MM.1S (cell line): ENCODE measurements around the gene FOXL2.

Experiments used
- DNase-seq: peaks from one replicate; pipeline ENCODE4 v3.0.0-alpha.2; 2015
- H2AFZ ChIP-seq: fragments of 300-600 bp; sonication (generic); 2 replicates; pipeline ENCODE4 v1.6.0; 2016; ENCODE audit warnings: antibody characterized with exemption, low read length
- H3F3A ChIP-seq: fragments of 300-600 bp; sonication (generic); 2 replicates; pipeline ENCODE4 v1.6.1; 2016; ENCODE audit warnings: mild to moderate bottlenecking, antibody characterized with exemption, low read length, moderate library complexity, mixed read lengths; ENCODE audit not compliant: insufficient read depth
- H3K27ac ChIP-seq: fragments of 300-600 bp; sonication (generic); 2 replicates; pipeline ENCODE4 v1.5.1; 2016; ENCODE audit warnings: mild to moderate bottlenecking, low read length
- H3K27me3 ChIP-seq: fragments of 300-600 bp; sonication (generic); replicated peaks from 2 replicates; pipeline ENCODE4 v1.6.0; 2016; ENCODE audit warnings: low read length; ENCODE audit not compliant: insufficient read depth
- H3K36me3 ChIP-seq: fragments of 300-600 bp; sonication (generic); replicated peaks from 2 replicates; pipeline ENCODE4 v1.6.1; 2016; ENCODE audit warnings: mild to moderate bottlenecking, low read length, mixed read lengths; ENCODE audit not compliant: insufficient read depth
- H3K4me1 ChIP-seq: fragments of 300-600 bp; sonication (generic); 2 replicates; pipeline ENCODE4 v1.6.1; 2016; ENCODE audit warnings: low read length, mixed read lengths
- H3K4me2 ChIP-seq: fragments of 300-600 bp; sonication (generic); 2 replicates; pipeline ENCODE4 v1.6.0; 2016; ENCODE audit warnings: low read depth, low read length
- H3K4me3 ChIP-seq: fragments of 300-600 bp; sonication (generic); 2 replicates; pipeline ENCODE4 v1.5.1; 2016; ENCODE audit warnings: low read length, mixed read lengths
- H3K79me2 ChIP-seq: fragments of 300-600 bp; sonication (generic); 2 replicates; pipeline ENCODE4 v1.6.1; 2016; ENCODE audit warnings: mixed run types, low read length, mixed read lengths
- H3K9ac ChIP-seq: fragments of 300-600 bp; sonication (generic); 2 replicates; pipeline ENCODE4 v1.6.1; 2016; ENCODE audit warnings: low read length, mixed read lengths
- H3K9me2 ChIP-seq: fragments of 300-600 bp; sonication (generic); replicated peaks from 2 replicates; pipeline ENCODE4 v1.6.1; 2016; ENCODE audit warnings: mild to moderate bottlenecking, low read length, mixed read lengths; ENCODE audit not compliant: insufficient read depth
- H3K9me3 ChIP-seq: fragments of 300-600 bp; sonication (generic); replicated peaks from 2 replicates; pipeline ENCODE4 v1.6.1; 2016; ENCODE audit warnings: mild to moderate bottlenecking, low read length, mixed read lengths; ENCODE audit not compliant: insufficient read depth
- H4K20me1 ChIP-seq: fragments of 300-600 bp; sonication (generic); 2 replicates; pipeline ENCODE4 v1.6.1; 2016; ENCODE audit warnings: mild to moderate bottlenecking, low read length, moderate library complexity, mixed read lengths; ENCODE audit not compliant: insufficient read depth
- EZH2 ChIP-seq: fragments of 300-600 bp; sonication (generic); optimal IDR thresholded peaks from 2 replicates; pipeline ENCODE3; 2017; ENCODE audit warnings: low read depth, mild to moderate bottlenecking, antibody characterized with exemption, low read length, mixed read lengths
- EZH2phosphoT487 ChIP-seq: fragments of 300-600 bp; sonication (generic); IDR thresholded peaks from 2 replicates; pipeline ENCODE4 v1.6.1; 2018; ENCODE audit warnings: antibody characterized with exemption, low read length
- TF ChIP-seq, protein P1 (sequence below): fragments of 300-600 bp; sonication (generic); IDR thresholded peaks from 2 replicates; pipeline ENCODE4 v1.5.1; 2016; ENCODE audit warnings: antibody characterized with exemption, low read length, mixed read lengths

Gene FOXL2

DNA sequence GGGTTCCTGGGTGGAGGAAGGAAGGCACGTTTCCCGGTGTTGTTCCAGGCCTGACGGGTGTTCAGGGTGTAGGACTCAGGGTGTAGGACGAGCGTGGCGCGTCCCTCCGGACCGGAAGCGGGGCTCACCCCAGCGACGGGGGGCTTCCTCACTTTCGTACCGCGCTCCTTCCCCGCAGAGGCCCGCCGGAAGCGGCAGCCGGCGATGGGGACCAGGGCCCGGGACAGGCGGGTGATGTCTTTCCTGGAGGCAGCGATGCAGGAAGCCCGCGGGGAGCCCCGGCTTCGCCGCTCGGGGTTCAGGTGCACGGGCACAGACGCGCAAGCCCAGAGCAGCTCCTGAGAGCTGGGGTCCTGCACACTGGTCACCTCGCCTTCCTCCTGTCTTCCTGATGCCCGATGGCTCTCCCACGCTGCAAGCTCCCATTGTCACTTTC is 13.5 kb upstream of the FOXL2 start:
- H3K4me1 ChIP-seq: no peaks in the 10 kb centered on the region
- no peaks in the 10 kb centered on the region for H4K20me1 ChIP-seq
- H2AFZ ChIP-seq: no peak overlapping the region
- no peak overlapping the region for H3K9ac ChIP-seq
- DNase-seq: no peak
- H3K9me2 ChIP-seq: no peaks in the 10 kb centered on the region
- no peak overlapping the region for H3K4me3 ChIP-seq
- no peaks in the 10 kb centered on the region for H3K9me3 ChIP-seq
- no peak overlapping the region for H3K27ac ChIP-seq
- H3K27me3 ChIP-seq: no peaks in the 10 kb centered on the region
- H3K36me3 ChIP-seq: no peaks in the 10 kb centered on the region
- no peak overlapping the region for H3K4me2 ChIP-seq
- TF ChIP-seq EZH2: no peak
- no peaks in the 10 kb centered on the region for H3F3A ChIP-seq
- H3K79me2 ChIP-seq: no peaks in the 10 kb centered on the region

DNA sequence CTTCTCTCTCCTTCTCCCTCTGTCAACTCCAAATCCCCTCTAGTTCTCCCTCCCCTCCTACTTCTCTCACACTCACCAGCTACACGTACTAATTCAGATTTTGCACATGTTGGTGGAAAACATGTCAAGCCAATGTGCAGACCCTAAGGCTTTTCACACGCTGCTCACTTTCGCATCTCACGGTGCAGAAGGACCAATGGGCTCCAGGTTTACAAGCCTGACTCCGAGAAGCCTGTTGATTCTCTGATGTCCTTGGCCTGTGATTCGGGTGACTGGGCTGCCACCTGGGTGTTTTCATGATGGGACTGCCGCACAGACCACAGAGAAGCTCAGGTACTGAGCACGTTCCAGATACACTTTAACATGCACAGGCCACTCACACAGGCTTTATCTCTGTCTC is 3.8 kb upstream of the FOXL2 start:
- no peak for DNase-seq
- Histone ChIP-seq H3K4me1 (no peaks in the 10 kb centered on the region), H3K4me2 (no peak overlapping the region), H3K27ac (no peak overlapping the region), H2AFZ (no peak overlapping the region), H3K79me2 (no peaks in the 10 kb centered on the region), H3K9ac (no peak overlapping the region), H3K4me3 (no peak overlapping the region), H3K36me3 (no peaks in the 10 kb centered on the region), H4K20me1 (no peaks in the 10 kb centered on the region), H3F3A (no peaks in the 10 kb centered on the region), H3K9me3 (no peaks in the 10 kb centered on the region), H3K9me2 (no peaks in the 10 kb centered on the region), H3K27me3 (peaks cover 26% of the 10 kb centered on the region; the same call in 1 of the 2 replicates)
- TF ChIP-seq EZH2phosphoT487 (no peak), EZH2 (no peak)
- TF ChIP-seq, protein P1, sequence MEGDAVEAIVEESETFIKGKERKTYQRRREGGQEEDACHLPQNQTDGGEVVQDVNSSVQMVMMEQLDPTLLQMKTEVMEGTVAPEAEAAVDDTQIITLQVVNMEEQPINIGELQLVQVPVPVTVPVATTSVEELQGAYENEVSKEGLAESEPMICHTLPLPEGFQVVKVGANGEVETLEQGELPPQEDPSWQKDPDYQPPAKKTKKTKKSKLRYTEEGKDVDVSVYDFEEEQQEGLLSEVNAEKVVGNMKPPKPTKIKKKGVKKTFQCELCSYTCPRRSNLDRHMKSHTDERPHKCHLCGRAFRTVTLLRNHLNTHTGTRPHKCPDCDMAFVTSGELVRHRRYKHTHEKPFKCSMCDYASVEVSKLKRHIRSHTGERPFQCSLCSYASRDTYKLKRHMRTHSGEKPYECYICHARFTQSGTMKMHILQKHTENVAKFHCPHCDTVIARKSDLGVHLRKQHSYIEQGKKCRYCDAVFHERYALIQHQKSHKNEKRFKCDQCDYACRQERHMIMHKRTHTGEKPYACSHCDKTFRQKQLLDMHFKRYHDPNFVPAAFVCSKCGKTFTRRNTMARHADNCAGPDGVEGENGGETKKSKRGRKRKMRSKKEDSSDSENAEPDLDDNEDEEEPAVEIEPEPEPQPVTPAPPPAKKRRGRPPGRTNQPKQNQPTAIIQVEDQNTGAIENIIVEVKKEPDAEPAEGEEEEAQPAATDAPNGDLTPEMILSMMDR: no peak

DNA sequence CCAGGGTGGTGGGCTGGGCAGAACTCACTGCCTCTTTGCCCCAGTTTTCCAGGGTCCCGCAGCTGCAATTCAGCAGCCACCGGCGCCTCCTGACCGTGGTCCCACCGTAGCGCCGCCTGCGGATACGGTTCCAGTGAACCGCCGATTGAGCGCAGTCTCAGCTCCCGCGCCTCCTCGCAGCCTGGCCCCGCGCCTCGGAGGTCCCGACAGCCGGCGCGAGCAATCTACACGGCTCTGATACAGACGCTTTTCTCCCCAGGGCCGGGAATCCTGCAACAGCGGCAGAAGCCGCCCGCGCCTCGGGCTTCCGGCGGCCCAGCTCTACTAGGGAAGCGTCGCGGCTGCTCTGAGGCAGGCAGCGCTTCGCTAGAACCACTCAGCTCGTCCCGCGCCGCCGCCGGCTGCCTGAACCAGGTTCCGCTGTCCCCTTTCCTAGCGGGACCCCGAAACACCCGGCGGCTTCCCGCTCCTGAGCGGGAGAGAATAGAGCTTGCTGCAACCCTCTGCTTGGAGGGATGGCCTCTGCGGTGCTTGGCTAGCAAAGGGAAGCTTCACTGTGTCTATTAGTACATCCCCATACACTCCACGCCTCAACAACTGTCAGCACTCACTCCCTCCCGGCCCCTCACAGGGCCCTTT is 3.2 kb upstream of the FOXL2 start:
- TF ChIP-seq EZH2 (no peak), EZH2phosphoT487 (no peak)
- TF ChIP-seq, protein P1: no peak
- no peak overlapping the region for H3K4me3 ChIP-seq
- no peaks in the 10 kb centered on the region for H3K9me3 ChIP-seq
- H4K20me1 ChIP-seq: no peaks in the 10 kb centered on the region
- no peak overlapping the region for H3K4me2 ChIP-seq
- no peaks in the 10 kb centered on the region for H3K36me3 ChIP-seq
- no peaks in the 10 kb centered on the region for H3K4me1 ChIP-seq
- H3F3A ChIP-seq: no peaks in the 10 kb centered on the region
- no peak overlapping the region for H2AFZ ChIP-seq
- no peak for DNase-seq
- no peak overlapping the region for H3K27ac ChIP-seq
- no peak overlapping the region for H3K9ac ChIP-seq
- no peaks in the 10 kb centered on the region for H3K9me2 ChIP-seq
- H3K79me2 ChIP-seq: no peaks in the 10 kb centered on the region
- peaks cover 26% of the 10 kb centered on the region; the same call in 1 of the 2 replicates for H3K27me3 ChIP-seq

DNA sequence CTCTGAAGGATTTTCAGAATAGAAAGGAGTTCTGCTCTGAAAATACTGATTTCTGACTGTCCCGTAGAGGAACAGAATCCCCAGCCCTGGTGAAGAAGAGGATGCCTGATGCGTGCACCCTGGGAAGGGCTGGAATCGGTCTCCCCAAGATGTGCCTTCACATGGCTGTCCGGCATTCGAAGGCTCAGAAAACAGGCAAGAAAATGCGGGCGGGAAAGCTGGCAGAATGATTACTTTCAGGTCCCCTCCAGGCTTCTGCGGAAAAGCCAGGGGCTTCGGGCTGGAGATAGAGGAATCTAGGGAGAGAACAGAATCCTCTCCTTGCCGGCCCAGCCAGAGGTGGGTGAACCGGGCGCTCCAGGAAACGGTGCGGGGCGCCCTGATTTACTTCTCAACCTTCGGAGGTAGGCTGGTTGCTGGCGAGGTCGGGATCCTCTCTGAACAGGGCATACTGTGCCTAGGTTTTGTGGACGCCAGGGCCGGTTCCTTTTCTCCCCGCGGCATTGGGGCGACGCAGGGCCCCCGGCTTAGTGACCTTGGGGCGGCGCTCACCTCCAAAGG is 2.6 kb upstream of the FOXL2 start:
- no peak for DNase-seq

More for the DNA sequence above, 2.6 kb upstream of the FOXL2 start:
- TF ChIP-seq EZH2 (no peak), EZH2phosphoT487 (no peak)
- TF ChIP-seq, protein P1: no peak
- Histone ChIP-seq H3K4me3 (no peak overlapping the region), H3K79me2 (no peaks in the 10 kb centered on the region), H3K9me3 (no peaks in the 10 kb centered on the region), H3K4me2 (no peak overlapping the region), H3K9me2 (no peaks in the 10 kb centered on the region), H3F3A (no peaks in the 10 kb centered on the region), H3K9ac (no peak overlapping the region), H2AFZ (no peak overlapping the region), H3K36me3 (no peaks in the 10 kb centered on the region), H3K27ac (no peak overlapping the region), H3K4me1 (no peaks in the 10 kb centered on the region), H3K27me3 (peaks cover 26% of the 10 kb centered on the region; the same call in 1 of the 2 replicates), H4K20me1 (no peaks in the 10 kb centered on the region)
